B cell (primary cell): Measurements from ENCODE around the gene TFEC. TPM values are rescaled to one million over a fixed set of nuclear protein-coding genes. Genes with fewer than 3 reads are reported as not detected.

Experiments
- ATAC-seq: fragments of 200-7000 bp; cut with Tn5 transposase; one replicate; pipeline ENCODE4 v1.10.0; 2021; ENCODE audit warnings: low read depth, mild to moderate bottlenecking, moderate number of reproducible peaks, moderate library complexity
- CTCF ChIA-PET: fragments of 350-600 bp; sonication (Branson Sonifier 250); formaldehyde crosslinking; loops from one replicate; lab custom pipeline; 2021; ENCODE audit warnings: antibody characterized with exemption, inconsistent platforms; lab: Charles Lee
- POLR2A ChIA-PET: fragments of 350-600 bp; sonication (Branson Sonifier 250); formaldehyde crosslinking; loops from one replicate; lab custom pipeline; 2021; ENCODE audit warnings: antibody characterized with exemption; lab: Charles Lee
- DNase-seq: peaks from one replicate; pipeline ENCODE4 v3.0.0; 2013
- H2AFZ ChIP-seq: 2 replicates; pipeline ENCODE4 v1.6.1; 2012; ENCODE audit warnings: mild to moderate bottlenecking, low read depth, low read length; ENCODE audit not compliant: insufficient read depth, poor library complexity, severe bottlenecking
- H3K27ac ChIP-seq, 2 donors: 1 replicate in 1 of 2; 2 replicates in 1 of 2; pipeline ENCODE4 v1.5.1; 2012 to 2013; ENCODE audit warnings: low read length in 2 of 2, mild to moderate bottlenecking in 2 of 2, moderate library complexity in 1 of 2
- H3K27me3 ChIP-seq, 4 experiments: fragments of 200-600 bp in 1 of 4; sonication (generic) in 1 of 4; replicated peaks in 1 of 4; 1 replicate in 2 of 4; 2 replicates in 2 of 4; pipeline versions ENCODE4 v1.6.1 to v1.7.0; 2013 to 2016; ENCODE audit warnings: low read length in 3 of 4, mild to moderate bottlenecking in 2 of 4, mixed read lengths in 1 of 4, moderate library complexity in 1 of 4; ENCODE audit not compliant: insufficient read depth in 4 of 4, control insufficient read depth in 3 of 4; ENCODE audit errors: control extremely low read depth in 1 of 4
- H3K36me3 ChIP-seq, 2 experiments: replicated peaks in 1 of 2; 1 replicate in 1 of 2; 2 replicates in 1 of 2; pipeline versions ENCODE4 v1.6.1 to v1.7.1; 2013; ENCODE audit warnings: low read length in 1 of 2; ENCODE audit not compliant: insufficient read depth in 2 of 2, control insufficient read depth in 1 of 2; ENCODE audit errors: control extremely low read depth in 1 of 2, extremely low read depth in 1 of 2
- H3K4me1 ChIP-seq, 2 donors: fragments of 200-600 bp in 1 of 2; sonication (generic) in 1 of 2; 1 replicate in 1 of 2; 2 replicates in 1 of 2; pipeline versions ENCODE4 v1.5.1 to v1.6.1; 2013 to 2017; ENCODE audit warnings: low read length in 2 of 2; ENCODE audit not compliant: control insufficient read depth in 2 of 2, insufficient read depth in 2 of 2
- H3K4me2 ChIP-seq: replicated peaks from 2 replicates; pipeline ENCODE3; 2012; ENCODE audit warnings: mild to moderate bottlenecking, low read depth, low read length; ENCODE audit not compliant: poor library complexity, severe bottlenecking
- H3K4me3 ChIP-seq, 5 experiments: fragments of 200-600 bp in 1 of 5; sonication (generic) in 1 of 5; 1 replicate in 3 of 5; 2 replicates in 2 of 5; pipeline versions ENCODE4 v1.5.1 to v1.7.0; 2011 to 2016; ENCODE audit warnings: low read length in 4 of 5, mild to moderate bottlenecking in 4 of 5, low read depth in 2 of 5, control low read depth in 1 of 5, moderate library complexity in 1 of 5; ENCODE audit not compliant: insufficient read depth in 1 of 5; ENCODE audit errors: control extremely low read depth in 1 of 5, extremely low read depth in 1 of 5
- H3K79me2 ChIP-seq: fragments of 200-600 bp; sonication (generic); one replicate; pipeline ENCODE4 v1.6.0; 2016; ENCODE audit warnings: low read length; ENCODE audit not compliant: control insufficient read depth, insufficient read depth
- H3K9ac ChIP-seq: fragments of 200-600 bp; sonication (generic); 2 replicates; pipeline ENCODE4 v1.6.1; 2017; ENCODE audit warnings: mild to moderate bottlenecking, low read length, moderate library complexity
- H3K9me3 ChIP-seq, 3 donors: one replicate each; pipeline versions ENCODE4 v1.6.1 to v1.7.1; 2013; ENCODE audit warnings: low read length in 2 of 3; ENCODE audit not compliant: control insufficient read depth in 2 of 3, insufficient read depth in 1 of 3; ENCODE audit errors: control extremely low read depth in 1 of 3
- H4K20me1 ChIP-seq: 2 replicates; pipeline ENCODE4 v1.6.0; 2012; ENCODE audit warnings: mild to moderate bottlenecking, low read length; ENCODE audit not compliant: insufficient read depth, control insufficient read depth, poor library complexity, severe bottlenecking
- H3K27ac Mint-ChIP-seq: one replicate; pipeline ENCODE4 v1.8.0; 2021; ENCODE audit warnings: mixed read lengths
- H3K27me3 Mint-ChIP-seq: one replicate; pipeline ENCODE4 v1.8.0; 2021; ENCODE audit warnings: mixed read lengths
- H3K4me1 Mint-ChIP-seq: one replicate; pipeline ENCODE4 v1.8.0; 2021; ENCODE audit warnings: mixed read lengths
- H3K4me3 Mint-ChIP-seq: one replicate; pipeline ENCODE4 v1.8.0; 2021; ENCODE audit warnings: mixed read lengths
- H3K9me3 Mint-ChIP-seq: one replicate; pipeline ENCODE4 v1.8.0; 2022; ENCODE audit warnings: mixed read lengths; ENCODE audit not compliant: insufficient read depth
- CTCF ChIP-seq: fragments of 200-600 bp; IDR thresholded peaks from one replicate; pipeline ENCODE4 v1.8.0; 2022; ENCODE audit warnings: antibody characterized with exemption, mild to moderate bottlenecking
- EZH2 ChIP-seq: IDR thresholded peaks from 2 replicates; pipeline ENCODE4 v1.6.1; 2012; ENCODE audit warnings: borderline replicate concordance, low read depth, mild to moderate bottlenecking, moderate library complexity, low read length; ENCODE audit not compliant: insufficient read depth, poor library complexity, severe bottlenecking
- WGBS: methylation state at CpG from one replicate; pipeline ENCODE4 v1.1.5; 2013; ENCODE audit warnings: missing lambda C conversion rate; ENCODE audit not compliant: insufficient coverage; 5-methylcytosine and 5-hydroxymethylcytosine counted together
- intact Hi-C: fragments of 100-400 bp; cut with micrococcal nuclease; formaldehyde crosslinking; loops from one replicate; pipeline ENCODE4 v1.10.0; 2022
- polyA plus RNA-seq: library from polyadenylated mRNA; depleted of rRNA; stranded (reverse); fragments of >200 nt; gene quantifications from 2 replicates; pipeline ENCODE4 v1.2.3, GENCODE V29; 2012
- total RNA-seq, 2 donors: library from RNA; stranded (reverse); fragments of 120-200 nt in 1 of 2; gene quantifications; 1 replicate in 1 of 2; 2 replicates in 1 of 2; pipeline versions ENCODE4 v1.2.3 to v1.2.4, GENCODE V29; 2013 to 2022

TFEC gene
- total and polyA plus RNA-seq, 2 donors (not counting 1 experiment from before 2014, with no cell fraction given): 17.3 to 36.3 TPM

GRCh38 chr7:115951547-115951946 lies 79.0 kb downstream of the TFEC start:
- Histone ChIP-seq H3K4me2 (no peak overlapping the region), H3K27ac (no peak overlapping the region), H3K79me2 (no peaks in the 10 kb centered on the region), H4K20me1 (no peaks in the 10 kb centered on the region), H3K9ac (no peak overlapping the region), H2AFZ (no peak overlapping the region), H3K4me3 (no peak overlapping the region), H3K9me3 (no peaks in the 10 kb centered on the region), H3K27me3 (no peaks in the 10 kb centered on the region), H3K4me1 (no peaks in the 10 kb centered on the region), H3K36me3 (no peaks in the 10 kb centered on the region)
- Mint-ChIP-seq H3K4me3 (no peak overlapping the region), H3K9me3 (no peaks in the 10 kb centered on the region), H3K27ac (no peak overlapping the region), H3K27me3 (no peaks in the 10 kb centered on the region), H3K4me1 (no peaks in the 10 kb centered on the region)
- ATAC-seq (no peak), DNase-seq (no peak)
- intact Hi-C loops: no loop called here
- POLR2A ChIA-PET: no interaction called here
- CTCF ChIA-PET: interaction anchor here (0.6 kb wide), 1 partner anchor 1201 kb away, joined by 4 read pairs; no protein-coding TSS in a partner anchor
- no peak for TF ChIP-seq CTCF
- no peak for TF ChIP-seq EZH2
- WGBS: no CpG with 5 or more reads among the region's 1 CpG

- no peak overlapping the region for H3K9ac ChIP-seq
- no peak overlapping the region for H3K4me2 ChIP-seq
- H3K9me3 ChIP-seq: no peaks in the 10 kb centered on the region
- CTCF ChIA-PET: no interaction called here
- no peaks in the 10 kb centered on the region for H3K27me3 ChIP-seq
- H2AFZ ChIP-seq: no peak overlapping the region
- H3K79me2 ChIP-seq: no peaks in the 10 kb centered on the region
- TF ChIP-seq CTCF: no peak
- TF ChIP-seq EZH2: no peak
- POLR2A ChIA-PET: no interaction called here
- Mint-ChIP-seq H3K4me3 (no peak overlapping the region), H3K9me3 (no peaks in the 10 kb centered on the region), H3K27me3 (no peaks in the 10 kb centered on the region), H3K27ac (no peak overlapping the region), H3K4me1 (no peaks in the 10 kb centered on the region)
- no peaks in the 10 kb centered on the region for H3K36me3 ChIP-seq
- 100% methylated on average over 3 of the region's 5 CpGs for WGBS
- intact Hi-C loops: no loop called here
- H4K20me1 ChIP-seq: no peaks in the 10 kb centered on the region
- ATAC-seq (no peak), DNase-seq (no peak)
- no peak overlapping the region for H3K4me3 ChIP-seq
- no peak overlapping the region for H3K27ac ChIP-seq
- no peaks in the 10 kb centered on the region for H3K4me1 ChIP-seq
Observed at GRCh38 chr7:115941703-115942268, 88.8 kb downstream of the TFEC start.
